AG08396 (cell line): ENCODE results near the gene SASH3.
"Not testable (repeated sequence)": the region's sequence is repeated elsewhere in the genome, so short reads cannot be mapped to it uniquely, and the experiment has no call there.

Source experiments
- DNase-seq: peaks from one replicate; pipeline ENCODE4 v3.0.0; 2012; ENCODE audit warnings: low spot score, mixed read lengths

SASH3 gene

GRCh38 chrX:129779747-129780146 is at the start of gene SASH3:
Gene SASH3 (plus strand): TSS chrX:129779949. CDS start chrX:129780098, 149 bp downstream.
- no peak for DNase-seq

- DNase-seq, result no peak
Measured at GRCh38 chrX:129731228-129731627, 48.5 kb upstream of the SASH3 start.

GRCh38 chrX:129732857-129733256 is 46.9 kb upstream of the SASH3 start:
- no peak for DNase-seq

- no peak for DNase-seq
Measured at GRCh38 chrX:129733335-129733734, 46.4 kb upstream of the SASH3 start.

GRCh38 chrX:129736491-129736890 is 43.3 kb upstream of the SASH3 start:
- DNase-seq, result no peak

GRCh38 chrX:129737916-129738315 is 41.8 kb upstream of the SASH3 start:
- DNase-seq, result peak; percentile 62

GRCh38 chrX:129738466-129739308 is 41.1 kb upstream of the SASH3 start, which contains the start of gene XPNPEP2:
Gene XPNPEP2 (plus strand): TSS chrX:129738979. CDS start chrX:129739214, 235 bp downstream.
- DNase-seq, result peak; percentile 39

GRCh38 chrX:129739578-129739977 is 40.2 kb upstream of the SASH3 start:
- DNase-seq, result no peak

GRCh38 chrX:129741880-129742758 is 37.6 kb upstream of the SASH3 start:
- DNase-seq, result no peak

GRCh38 chrX:129742759-129743152 is 37.0 kb upstream of the SASH3 start:
- DNase-seq, result not testable (repeated sequence)

- no peak for DNase-seq
Measured at GRCh38 chrX:129743821-129744220, 35.9 kb upstream of the SASH3 start.

GRCh38 chrX:129744861-129745321 is 34.9 kb upstream of the SASH3 start:
- no peak for DNase-seq

- DNase-seq, result no peak
Measured at GRCh38 chrX:129746557-129747470, 32.9 kb upstream of the SASH3 start.

- no peak for DNase-seq
Measured at GRCh38 chrX:129747533-129747932, 32.2 kb upstream of the SASH3 start.

- peak; percentile 61 for DNase-seq
Measured at GRCh38 chrX:129748305-129748704, 31.4 kb upstream of the SASH3 start.

- no peak for DNase-seq
Measured at GRCh38 chrX:129749069-129749468, 30.7 kb upstream of the SASH3 start.

- no peak for DNase-seq
Measured at GRCh38 chrX:129750971-129751370, 28.8 kb upstream of the SASH3 start.

GRCh38 chrX:129754056-129755024 is 25.4 kb upstream of the SASH3 start:
- DNase-seq, result no peak

GRCh38 chrX:129755779-129756650 is 23.7 kb upstream of the SASH3 start:
- DNase-seq, result no peak
